GM12865 (cell line): ENCODE measurements around the gene OTUD4.
A peak's percentile ranks its signal among the peaks of the same experiment; 100 is the strongest.
"Not testable (repeated sequence)": the region's sequence is repeated elsewhere in the genome, so short reads cannot be mapped to it uniquely, and the experiment has no call there.

Source experiments
- DNase-seq: peaks from one replicate; pipeline ENCODE4 v3.0.0; 2010; ENCODE audit warnings: low read depth
- H3K4me3 ChIP-seq: 2 replicates; pipeline ENCODE4 v1.5.1; 2011; ENCODE audit warnings: mild to moderate bottlenecking, low read depth, low read length, control low read depth
- CTCF ChIP-seq: IDR thresholded peaks from 2 replicates; pipeline ENCODE4 v1.5.1; 2011; ENCODE audit warnings: low read length, control low read depth, low read depth, inconsistent platforms; ENCODE audit not compliant: insufficient read depth; ENCODE audit errors: missing control alignments

OTUD4 gene

GRCh38 chr4:145180298-145181090, at the start of gene OTUD4:
TSS of gene OTUD4 (minus strand) at chr4:145180589. CDS start at chr4:145179973, 616 bp downstream.
- DNase-seq: peak; percentile 99
- peak within 1 kb of the TSS; percentile 98 for H3K4me3 ChIP-seq
- TF ChIP-seq CTCF: peak; percentile 29

GRCh38 chr4:145223228-145223627, 42.8 kb upstream of the OTUD4 start:
- H3K4me3 ChIP-seq, DNase-seq: not testable (repeated sequence)

- DNase-seq: peak; percentile 55
Observed at GRCh38 chr4:145221529-145221928, 41.1 kb upstream of the OTUD4 start.

GRCh38 chr4:145219090-145219489, 38.7 kb upstream of the OTUD4 start:
- DNase-seq: no peak
- no peak overlapping the region for H3K4me3 ChIP-seq
- no peak for TF ChIP-seq CTCF

More at GRCh38 chr4:145221529-145221928, 41.1 kb upstream of the OTUD4 start:
- not testable (repeated sequence) for H3K4me3 ChIP-seq

GRCh38 chr4:145218251-145218650, 37.9 kb upstream of the OTUD4 start:
- peak overlapping the region; percentile 6; the same call in 1 of the 2 replicates for H3K4me3 ChIP-seq
- TF ChIP-seq CTCF: no peak
- DNase-seq: peak; percentile 76

- DNase-seq: no peak
- TF ChIP-seq CTCF: no peak
- no peak overlapping the region for H3K4me3 ChIP-seq
Observed at GRCh38 chr4:145217349-145217748, 37.0 kb upstream of the OTUD4 start.

GRCh38 chr4:145216535-145216934, 36.1 kb upstream of the OTUD4 start:
- no peak overlapping the region for H3K4me3 ChIP-seq
- peak; percentile 53 for DNase-seq
- peak; percentile 50 for TF ChIP-seq CTCF

GRCh38 chr4:145213245-145213644, 32.9 kb upstream of the OTUD4 start:
- no peak overlapping the region for H3K4me3 ChIP-seq
- no peak for TF ChIP-seq CTCF
- no peak for DNase-seq
